Measurements from ENCODE around the gene SRGAP1.

GRCh38 chr12:64064240-64064639 lies 219.7 kb downstream of the SRGAP1 start:
- TF ChIP-seq, protein P1, sequence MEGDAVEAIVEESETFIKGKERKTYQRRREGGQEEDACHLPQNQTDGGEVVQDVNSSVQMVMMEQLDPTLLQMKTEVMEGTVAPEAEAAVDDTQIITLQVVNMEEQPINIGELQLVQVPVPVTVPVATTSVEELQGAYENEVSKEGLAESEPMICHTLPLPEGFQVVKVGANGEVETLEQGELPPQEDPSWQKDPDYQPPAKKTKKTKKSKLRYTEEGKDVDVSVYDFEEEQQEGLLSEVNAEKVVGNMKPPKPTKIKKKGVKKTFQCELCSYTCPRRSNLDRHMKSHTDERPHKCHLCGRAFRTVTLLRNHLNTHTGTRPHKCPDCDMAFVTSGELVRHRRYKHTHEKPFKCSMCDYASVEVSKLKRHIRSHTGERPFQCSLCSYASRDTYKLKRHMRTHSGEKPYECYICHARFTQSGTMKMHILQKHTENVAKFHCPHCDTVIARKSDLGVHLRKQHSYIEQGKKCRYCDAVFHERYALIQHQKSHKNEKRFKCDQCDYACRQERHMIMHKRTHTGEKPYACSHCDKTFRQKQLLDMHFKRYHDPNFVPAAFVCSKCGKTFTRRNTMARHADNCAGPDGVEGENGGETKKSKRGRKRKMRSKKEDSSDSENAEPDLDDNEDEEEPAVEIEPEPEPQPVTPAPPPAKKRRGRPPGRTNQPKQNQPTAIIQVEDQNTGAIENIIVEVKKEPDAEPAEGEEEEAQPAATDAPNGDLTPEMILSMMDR (IDR thresholded peaks at IDR 0.05): no peak
- no peak for TF ChIP-seq EP300 (IDR thresholded peaks at IDR 0.05)
